ENCODE data around the gene ERC2. TPM values are rescaled to one million over a fixed set of nuclear protein-coding genes. Genes with fewer than 3 reads are reported as not detected.
"Not testable (repeated sequence)": the region's sequence is repeated elsewhere in the genome, so short reads cannot be mapped to it uniquely, and the experiment has no call there.

Gene ERC2
- 0.26 TPM in 1 of 2 replicates, not detected in the other for total RNA-seq (2014; rRNA removed; shearing (Covaris generic))

GRCh38 chr3:56468184-56469106 lies at the start of gene ERC2:
Gene ERC2, minus strand, starts transcription at chr3:56468467.
- DNase-seq (ENCODE audit: low spot score), result peak; percentile 42

GRCh38 chr3:56502738-56503137 lies 34.5 kb upstream of the ERC2 start:
- DNase-seq (ENCODE audit: low spot score), result no peak

- not testable (repeated sequence) for DNase-seq (ENCODE audit: low spot score)
These were observed 28.1 kb upstream of the ERC2 start for GRCh38 chr3:56496376-56496775.

GRCh38 chr3:56494679-56495322 lies 26.5 kb upstream of the ERC2 start:
- peak; percentile 87 for DNase-seq (ENCODE audit: low spot score)

- no peak for DNase-seq (ENCODE audit: low spot score)
These were observed 23.3 kb upstream of the ERC2 start for GRCh38 chr3:56491566-56491965.

GRCh38 chr3:56488812-56489600 lies 20.7 kb upstream of the ERC2 start:
- DNase-seq (ENCODE audit: low spot score), result no peak

GRCh38 chr3:56484525-56485032 lies 16.3 kb upstream of the ERC2 start:
- DNase-seq (ENCODE audit: low spot score), result no peak

- no peak for DNase-seq (ENCODE audit: low spot score)
These were observed 15.9 kb upstream of the ERC2 start for GRCh38 chr3:56484122-56484521.

GRCh38 chr3:56477646-56478045 lies 9.4 kb upstream of the ERC2 start:
- DNase-seq (ENCODE audit: low spot score), result no peak

GRCh38 chr3:56476771-56477170 lies 8.5 kb upstream of the ERC2 start:
- no peak for DNase-seq (ENCODE audit: low spot score)

- DNase-seq (ENCODE audit: low spot score), result no peak
These were observed 3.5 kb upstream of the ERC2 start for GRCh38 chr3:56471771-56472170.

GRCh38 chr3:56469141-56469540 lies 874 bp upstream of the ERC2 start:
- DNase-seq (ENCODE audit: low spot score), result no peak

GRCh38 chr3:56467801-56468183 lies 475 bp downstream of the ERC2 start:
- no peak for DNase-seq (ENCODE audit: low spot score)

- DNase-seq (ENCODE audit: low spot score), result peak; percentile 66
These were observed 1.2 kb downstream of the ERC2 start for GRCh38 chr3:56467108-56467507.

GRCh38 chr3:56459719-56460118 lies 8.5 kb downstream of the ERC2 start:
- no peak for DNase-seq (ENCODE audit: low spot score)

GRCh38 chr3:56459104-56459496 lies 9.2 kb downstream of the ERC2 start:
- DNase-seq (ENCODE audit: low spot score), result no peak

- no peak for DNase-seq (ENCODE audit: low spot score)
These were observed 9.7 kb downstream of the ERC2 start for GRCh38 chr3:56458496-56459103.

- DNase-seq (ENCODE audit: low spot score), result no peak
These were observed 12.2 kb downstream of the ERC2 start for GRCh38 chr3:56456117-56456516.

GRCh38 chr3:56453011-56453410 lies 15.3 kb downstream of the ERC2 start:
- DNase-seq (ENCODE audit: low spot score), result no peak

- DNase-seq (ENCODE audit: low spot score), result no peak
These were observed 16.2 kb downstream of the ERC2 start for GRCh38 chr3:56452085-56452484.

- no peak for DNase-seq (ENCODE audit: low spot score)
These were observed 24.9 kb downstream of the ERC2 start for GRCh38 chr3:56443372-56443771.

GRCh38 chr3:56428667-56429066 lies 39.6 kb downstream of the ERC2 start:
- DNase-seq (ENCODE audit: low spot score), result no peak

Data from A172 (cell line).